NAMALWA (cell line): ENCODE results near the gene CD101.

Source experiments
- DNase-seq: peaks from one replicate; pipeline ENCODE4 v3.0.0-alpha.2; 2015; ENCODE audit warnings: low spot score

The CD101 gene

DNA sequence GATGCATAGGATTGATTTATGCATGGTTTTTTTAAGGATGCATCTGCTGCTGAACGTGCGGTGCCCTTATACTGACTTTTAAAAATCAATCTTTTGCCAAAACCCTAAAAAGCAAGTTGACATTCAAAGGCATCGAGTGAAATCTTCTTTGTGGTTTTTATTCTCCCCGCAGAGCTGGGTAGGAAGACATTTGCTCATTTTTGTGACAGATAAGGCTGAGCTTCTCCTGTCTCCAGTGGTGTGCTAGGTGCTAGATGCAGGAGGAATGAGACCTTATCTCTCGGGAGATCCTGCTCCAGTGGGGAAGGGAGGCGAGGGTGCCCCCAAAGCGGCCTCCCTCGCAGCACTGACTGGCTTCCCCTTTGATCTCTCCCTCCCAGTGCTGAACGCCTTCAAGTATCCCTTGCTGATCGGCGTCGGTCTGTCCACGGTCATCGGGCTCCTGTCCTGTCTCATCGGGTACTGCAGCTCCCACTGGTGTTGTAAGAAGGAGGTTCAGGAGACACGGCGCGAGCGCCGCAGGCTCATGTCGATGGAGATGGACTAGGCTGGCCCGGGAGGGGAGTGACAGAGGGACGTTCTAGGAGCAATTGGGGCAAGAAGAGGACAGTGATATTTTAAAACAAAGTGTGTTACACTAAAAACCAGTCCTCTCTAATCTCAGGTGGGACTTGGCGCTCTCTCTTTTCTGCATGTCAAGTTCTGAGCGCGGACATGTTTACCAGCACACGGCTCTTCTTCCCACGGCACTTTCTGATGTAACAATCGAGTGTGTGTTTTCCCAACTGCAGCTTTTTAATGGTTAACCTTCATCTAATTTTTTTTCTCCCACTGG is 14.9 kb upstream of the CD101 start:
- DNase-seq = no peak

DNA sequence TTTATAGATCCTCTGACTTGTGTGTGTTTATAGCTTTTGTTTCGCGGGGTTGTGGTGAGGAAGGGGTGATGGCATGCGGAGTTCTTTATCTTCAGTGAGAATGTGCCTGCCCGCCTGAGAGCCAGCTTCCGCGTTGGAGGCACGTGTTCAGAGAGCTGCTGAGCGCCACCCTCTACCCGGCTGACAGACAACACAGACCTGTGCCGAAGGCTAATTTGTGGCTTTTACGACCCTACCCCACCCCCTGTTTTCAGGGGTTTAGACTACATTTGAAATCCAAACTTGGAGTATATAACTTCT is 14.4 kb upstream of the CD101 start:
- no peak for DNase-seq

DNA sequence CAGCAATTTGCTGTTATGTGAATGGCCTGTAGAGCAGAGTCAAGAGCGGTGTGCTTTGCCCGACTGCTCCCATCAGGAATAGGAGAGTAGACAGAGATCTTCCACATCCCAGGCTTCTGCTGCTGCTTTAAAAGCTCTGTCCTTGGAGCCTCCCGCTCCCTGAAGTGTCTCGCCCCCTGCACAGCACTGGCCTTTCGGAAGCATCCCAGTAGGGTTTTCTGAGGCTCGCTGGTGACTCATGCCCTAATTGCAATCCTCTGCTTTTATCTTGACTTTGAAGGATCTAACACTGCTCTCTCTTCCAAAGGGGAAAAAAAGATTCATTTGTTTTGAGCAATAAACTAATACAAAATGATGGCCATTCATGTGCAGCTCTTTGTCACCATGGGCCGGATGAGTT is 13.3 kb upstream of the CD101 start:
- no peak for DNase-seq

DNA sequence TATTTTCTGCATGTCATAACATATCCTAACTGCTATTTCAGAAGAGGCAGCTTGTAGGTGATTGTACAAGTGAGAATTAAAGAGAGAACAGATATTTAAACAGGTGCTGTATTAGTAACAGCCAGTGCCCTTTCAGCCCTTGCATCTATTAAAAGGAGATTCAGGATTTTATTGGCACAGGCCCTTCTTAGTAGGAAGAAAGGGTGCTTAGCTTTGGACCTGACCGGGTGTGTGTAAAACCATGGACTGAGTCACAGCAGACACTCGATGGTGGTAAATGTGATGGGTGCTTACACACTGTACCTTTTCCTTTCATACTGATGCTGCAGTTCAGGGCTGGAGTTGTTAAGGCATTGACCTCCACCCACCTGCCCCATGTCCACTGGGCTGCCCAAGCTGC is 12.7 kb upstream of the CD101 start:
- DNase-seq = no peak

DNA sequence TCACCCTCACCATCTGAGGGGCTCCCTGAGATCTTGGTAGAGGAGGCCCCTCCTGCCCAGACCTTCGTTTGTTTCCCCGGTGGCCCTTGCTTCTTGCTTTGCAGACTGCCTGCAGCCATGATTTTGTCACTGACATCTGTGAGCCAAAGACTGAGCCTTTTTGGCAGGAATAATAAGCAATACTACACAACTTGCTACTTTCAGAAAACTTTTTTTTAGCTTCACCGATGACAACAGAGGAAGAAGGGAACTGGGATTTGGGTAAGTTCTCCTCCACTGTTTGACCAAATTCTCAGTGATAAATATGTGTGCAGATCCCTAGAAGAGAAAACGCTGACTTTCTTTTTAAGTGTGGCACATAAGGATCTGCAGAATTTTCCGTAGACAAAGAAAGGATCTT is 11.7 kb upstream of the CD101 start:
- DNase-seq = no peak

DNA sequence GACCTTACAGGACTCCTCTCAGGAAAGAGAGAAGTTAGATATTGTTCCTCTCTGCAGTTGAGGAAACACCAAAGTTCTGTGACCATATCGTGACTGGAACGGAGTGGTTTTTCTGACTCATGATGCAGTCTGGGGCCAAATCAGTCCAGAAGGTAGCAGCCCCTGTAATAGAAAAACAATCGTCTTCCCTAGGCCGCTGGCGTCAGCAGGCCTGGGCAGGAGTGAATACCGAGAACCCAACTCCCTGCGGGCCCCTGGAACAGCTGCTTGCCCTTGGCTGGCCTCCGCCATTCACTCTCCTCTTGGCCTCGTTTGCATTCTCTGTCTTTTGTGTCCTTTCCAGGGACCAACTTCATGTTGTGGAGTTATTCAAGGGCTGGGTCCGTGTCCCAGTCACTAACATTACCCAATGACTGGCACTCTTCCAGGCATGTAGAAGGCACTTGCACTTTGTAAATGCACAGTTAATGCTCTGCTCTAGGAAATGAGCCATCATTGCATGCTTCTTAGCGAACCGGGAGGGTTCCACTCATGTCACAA is 10.9 kb upstream of the CD101 start:
- DNase-seq = no peak

DNA sequence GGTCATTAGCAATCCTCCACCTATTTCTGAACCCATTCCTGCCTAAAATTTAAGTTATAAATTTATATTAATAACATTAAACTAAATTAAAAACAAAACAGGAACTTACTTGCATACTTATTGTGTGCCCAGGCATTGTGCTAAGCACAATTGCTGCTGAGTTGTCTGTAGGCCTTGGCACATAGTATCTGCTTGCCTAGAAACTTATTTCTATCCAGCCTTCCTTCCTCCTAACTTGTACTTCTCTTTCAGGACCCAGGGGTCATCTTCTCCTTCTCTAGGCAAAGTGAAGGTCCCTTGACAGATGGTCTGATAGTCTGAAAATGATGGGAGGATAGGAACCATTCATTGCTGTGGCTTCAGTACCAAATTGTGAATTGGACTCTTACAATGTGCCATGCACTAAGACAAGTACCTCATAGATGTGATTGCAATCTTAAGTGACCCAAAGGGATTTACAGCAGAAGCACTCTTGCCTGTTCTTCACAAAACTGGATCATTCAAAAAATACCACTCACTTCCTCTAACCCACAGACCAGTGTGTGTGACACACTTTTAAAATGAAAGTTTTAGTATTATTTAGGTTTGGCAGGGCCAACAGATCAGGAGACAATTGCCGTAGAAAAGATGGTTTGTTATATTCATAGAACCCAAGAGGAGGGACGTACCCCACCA is 10.3 kb upstream of the CD101 start:
- no peak for DNase-seq

DNA sequence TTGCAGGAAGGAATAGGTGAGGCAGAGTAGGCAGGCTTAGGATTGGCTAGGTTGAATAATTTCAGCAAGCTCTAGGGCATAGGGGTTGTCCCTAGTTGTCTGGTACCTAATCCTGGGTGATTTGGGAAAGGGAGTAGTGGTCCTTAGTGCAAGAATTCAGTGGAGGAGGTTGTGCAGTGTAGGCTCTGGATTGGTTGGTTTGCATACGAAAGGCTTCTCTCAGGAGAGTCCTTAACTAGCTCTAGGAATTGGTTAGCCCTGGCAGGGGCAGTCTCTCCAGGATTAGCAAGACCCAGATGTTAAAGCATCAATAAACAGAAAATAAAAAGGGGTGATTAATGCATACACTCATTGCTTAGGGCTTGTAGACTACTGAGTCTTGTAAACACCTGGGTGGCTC is 9.6 kb upstream of the CD101 start:
- DNase-seq = no peak

DNA sequence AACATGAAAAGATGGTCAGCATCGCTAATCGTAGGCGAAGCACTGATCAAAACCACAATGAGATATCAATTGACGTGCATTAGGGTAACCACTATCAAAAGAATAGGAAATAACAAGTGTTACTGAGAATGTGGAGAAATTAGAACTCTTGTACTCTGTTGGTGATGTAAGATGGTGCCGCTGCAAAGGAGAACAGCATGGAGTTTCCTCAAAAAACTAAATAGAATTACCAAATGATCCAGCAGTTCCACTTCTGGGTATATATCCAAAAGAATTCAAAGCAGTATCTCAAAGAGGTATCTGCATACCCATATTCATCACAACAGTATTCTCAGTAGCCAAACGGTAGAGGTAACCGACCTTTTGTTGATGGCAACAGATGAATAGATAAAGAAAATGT is 8.3 kb upstream of the CD101 start:
- no peak for DNase-seq

DNA sequence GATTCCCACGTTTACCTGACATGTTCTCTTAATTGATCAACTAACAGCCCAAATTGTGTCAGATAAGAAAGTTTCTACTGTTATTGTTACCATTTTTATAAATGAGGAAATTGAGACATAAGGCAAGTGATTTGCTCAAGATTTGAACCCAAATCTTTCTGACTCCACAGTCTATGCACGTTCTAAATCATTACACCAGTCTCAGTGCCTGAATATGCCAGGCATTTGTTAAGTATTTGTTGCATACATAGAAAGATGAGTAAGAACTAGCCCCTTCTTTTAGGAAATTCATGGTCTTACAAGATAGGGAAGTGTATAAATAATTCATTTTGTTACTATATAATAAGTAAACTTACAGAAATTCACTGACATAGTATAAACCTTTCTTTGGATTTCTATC is 7.1 kb upstream of the CD101 start:
- no peak for DNase-seq

DNA sequence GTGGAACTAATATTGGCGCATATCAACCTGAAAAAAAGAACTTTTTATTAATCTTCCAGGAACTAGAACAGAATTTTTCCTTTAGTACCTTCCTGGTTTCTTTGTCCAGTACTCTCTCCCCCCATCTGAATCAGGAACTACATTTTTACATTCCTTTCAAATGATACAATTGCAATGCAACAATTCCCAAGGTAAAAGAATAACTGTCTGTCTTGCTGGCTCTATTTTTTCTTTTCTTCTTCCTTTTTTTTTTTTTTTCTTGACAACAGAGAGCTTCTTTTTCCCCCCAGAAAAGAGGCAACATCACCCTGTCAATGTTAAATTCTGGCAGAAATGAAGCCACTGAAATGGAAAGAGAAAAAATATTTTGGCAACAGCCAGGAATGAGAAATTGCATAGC is 4.5 kb upstream of the CD101 start:
- DNase-seq = no peak

DNA sequence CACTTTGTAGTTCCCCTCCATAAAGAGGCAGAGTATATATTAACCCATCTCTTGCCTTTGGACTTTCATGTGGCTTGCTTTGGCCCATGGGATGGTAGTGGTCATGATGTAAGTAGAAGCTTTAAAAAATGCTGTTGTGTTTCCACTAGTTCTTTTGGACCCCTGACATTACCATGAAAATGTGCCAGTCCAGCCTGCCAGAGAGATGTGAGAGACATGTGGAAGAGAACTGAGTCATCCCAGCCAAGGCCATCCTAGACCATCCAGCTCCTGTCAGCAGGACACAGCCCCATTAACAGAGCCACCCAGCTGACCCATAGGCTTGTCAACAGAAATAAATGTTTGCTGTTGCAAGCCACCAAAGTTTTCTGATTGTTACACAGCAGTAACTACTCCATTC is 3.9 kb upstream of the CD101 start:
- DNase-seq = no peak

DNA sequence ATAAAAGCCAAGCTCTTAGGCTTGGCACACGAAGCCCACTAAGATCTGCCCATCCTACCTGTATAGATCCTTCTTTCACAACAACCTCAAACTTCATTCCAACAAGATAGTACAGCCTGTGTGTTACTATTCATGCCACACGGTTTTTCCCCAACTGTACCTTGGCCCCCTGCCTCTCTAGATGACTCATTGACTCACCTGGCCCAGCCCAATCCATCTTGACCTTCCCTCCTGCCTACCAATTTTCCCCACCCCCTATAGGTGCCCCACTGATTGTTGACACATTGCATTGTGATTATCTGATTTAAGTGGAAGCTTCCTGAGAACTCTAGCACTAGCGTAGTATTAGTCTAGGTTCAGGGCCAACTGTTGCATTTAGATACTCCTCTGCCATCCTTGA is 2.0 kb upstream of the CD101 start:
- DNase-seq = no peak

DNA sequence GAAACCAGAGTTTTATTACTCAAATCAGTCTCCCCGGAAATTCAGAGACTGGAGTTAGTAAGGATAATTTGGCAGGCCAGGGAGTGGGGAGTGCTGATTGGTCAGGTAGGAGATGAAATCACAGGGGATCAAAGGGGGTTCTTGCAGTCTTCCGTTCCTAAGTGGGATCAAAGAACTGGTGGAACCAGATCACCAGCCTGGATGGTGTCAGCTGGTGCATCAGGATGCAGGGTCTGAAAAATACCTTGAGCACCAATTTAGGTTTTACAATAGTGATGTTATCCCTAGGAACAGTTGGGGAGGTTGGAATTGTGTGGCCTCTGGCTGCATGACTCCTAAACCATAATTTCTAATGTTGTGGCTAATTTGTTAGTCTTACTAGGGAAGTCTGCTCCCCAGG is 1.4 kb upstream of the CD101 start:
- no peak for DNase-seq

DNA sequence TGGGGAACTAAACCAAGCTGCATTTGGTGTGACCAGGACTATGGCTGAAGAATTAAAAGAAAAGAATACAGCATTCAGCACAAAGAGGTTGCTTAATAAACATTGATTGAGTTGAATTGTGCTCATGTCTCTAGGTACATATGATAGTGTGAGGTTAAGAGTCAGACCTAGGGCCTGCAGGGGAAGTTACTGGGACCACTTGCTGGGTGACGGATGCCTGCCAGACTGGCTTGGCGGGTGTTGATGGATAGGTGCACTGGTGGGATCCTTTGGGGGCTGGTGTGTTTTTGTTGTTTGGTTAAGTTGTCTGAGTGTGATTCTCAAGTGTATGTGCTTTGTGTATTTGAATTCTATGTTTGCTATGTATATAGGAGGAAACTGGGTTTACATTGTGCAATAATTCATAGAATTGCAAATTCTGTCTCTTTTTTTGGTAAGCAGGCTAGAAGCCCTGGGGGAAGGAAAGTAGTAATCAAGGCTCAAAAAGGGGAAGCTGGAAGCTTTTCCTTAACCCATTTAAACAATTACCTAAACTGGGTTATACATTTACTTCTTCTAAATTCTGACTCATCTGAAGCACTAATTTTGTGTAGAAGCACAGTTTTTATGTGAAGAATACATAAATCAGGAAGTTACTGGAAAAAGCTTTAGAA is 1.8 kb downstream of the CD101 start:
- DNase-seq = no peak

DNA sequence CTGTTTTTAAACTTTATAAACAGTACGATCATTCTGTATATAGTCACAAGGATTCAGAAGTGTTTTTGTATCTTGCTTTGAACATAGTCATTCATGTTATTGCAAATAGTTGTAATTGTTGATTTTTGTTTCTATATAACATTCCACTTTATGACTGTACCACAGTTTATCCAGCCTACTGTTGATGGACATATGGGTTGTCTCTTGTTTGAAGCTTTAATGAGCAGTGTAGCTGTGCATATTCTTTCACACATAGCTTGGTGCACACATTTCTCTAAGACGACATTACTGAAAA is 6.1 kb downstream of the CD101 start:
- no peak for DNase-seq

DNA sequence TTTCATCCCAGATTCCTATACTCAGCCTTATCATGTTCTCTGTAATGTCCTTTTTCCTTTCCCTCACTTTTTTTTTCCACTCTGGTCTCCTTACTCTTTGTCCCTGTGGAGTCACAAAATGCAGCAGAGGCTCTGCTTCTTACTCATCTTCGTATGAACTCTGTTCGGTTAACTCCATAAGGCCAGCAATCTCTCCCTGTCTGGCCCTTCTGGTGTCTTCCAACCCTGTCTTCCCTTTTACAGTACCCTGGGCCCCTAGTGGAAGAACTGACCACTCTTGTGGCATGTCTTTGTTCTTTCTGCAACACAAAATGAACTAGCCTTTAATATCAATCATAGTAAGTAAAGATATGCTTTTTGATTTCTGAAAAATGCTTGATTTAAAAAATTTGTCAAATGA is 7.1 kb downstream of the CD101 start:
- DNase-seq = no peak

DNA sequence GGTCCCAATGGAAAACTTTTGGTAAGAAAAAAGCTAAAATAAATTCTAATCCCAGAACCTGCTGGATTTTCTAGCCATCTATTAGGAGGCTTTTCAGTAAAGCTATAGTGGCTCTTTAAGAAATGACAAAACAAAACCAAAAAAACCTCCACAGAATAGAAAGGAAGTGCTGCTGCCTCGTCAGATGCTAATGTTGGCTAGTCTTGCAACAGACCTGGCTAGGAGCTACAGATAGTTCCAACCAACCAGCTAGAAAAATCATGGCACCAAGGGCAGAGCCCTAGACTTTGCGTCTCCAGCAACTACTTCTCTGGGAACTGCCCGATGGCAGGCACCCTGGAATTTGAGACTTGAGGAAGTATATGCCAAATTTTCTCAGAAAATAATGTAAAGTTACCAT is 7.6 kb downstream of the CD101 start:
- no peak for DNase-seq

DNA sequence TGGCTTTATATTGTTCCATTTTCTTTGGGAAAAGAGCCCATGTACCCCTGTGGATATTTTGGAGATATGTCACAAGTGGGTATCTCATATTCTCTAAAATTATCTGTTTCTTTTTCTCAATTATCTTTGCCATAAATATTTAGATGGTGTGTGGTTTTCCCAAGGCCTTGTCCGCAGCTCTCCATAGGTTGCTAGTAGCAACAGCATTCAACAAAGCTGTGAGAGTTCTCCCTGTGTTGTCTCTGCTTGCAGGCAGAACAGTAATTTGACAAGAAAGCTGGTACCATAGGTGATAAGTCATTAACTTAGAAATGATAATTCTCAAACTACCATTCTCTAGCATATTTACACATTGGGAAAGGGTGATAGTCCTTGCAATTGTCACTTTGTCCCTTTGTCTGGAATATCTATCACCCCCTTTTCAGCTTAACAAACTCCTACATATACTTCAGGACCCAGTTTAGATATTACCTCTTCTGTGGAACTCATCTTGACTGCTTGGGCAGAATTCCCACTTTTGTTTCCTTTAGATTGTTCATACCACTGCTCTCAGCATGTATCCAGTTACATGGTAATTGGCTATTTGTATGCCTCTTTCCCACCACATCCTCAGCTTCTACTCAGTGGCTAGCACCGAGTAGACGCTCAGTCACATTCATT is 8.9 kb downstream of the CD101 start:
- DNase-seq = no peak

DNA sequence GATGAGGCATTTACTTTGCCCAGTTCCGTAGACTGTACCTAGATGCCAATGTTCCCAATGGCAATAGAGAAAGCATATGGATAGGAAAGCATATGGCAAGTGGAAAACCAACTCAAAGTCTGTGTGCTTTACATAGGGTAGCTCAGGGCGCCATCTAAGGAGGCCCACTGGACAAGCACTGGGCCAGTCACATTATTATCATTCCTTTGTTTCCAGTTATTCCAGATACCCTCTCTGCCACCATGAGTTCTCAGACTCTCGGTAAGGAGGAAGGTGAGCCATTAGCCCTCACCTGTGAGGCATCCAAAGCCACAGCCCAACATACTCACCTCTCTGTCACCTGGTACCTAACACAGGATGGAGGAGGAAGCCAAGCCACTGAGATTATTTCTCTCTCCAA is 9.8 kb downstream of the CD101 start:
- no peak for DNase-seq

DNA sequence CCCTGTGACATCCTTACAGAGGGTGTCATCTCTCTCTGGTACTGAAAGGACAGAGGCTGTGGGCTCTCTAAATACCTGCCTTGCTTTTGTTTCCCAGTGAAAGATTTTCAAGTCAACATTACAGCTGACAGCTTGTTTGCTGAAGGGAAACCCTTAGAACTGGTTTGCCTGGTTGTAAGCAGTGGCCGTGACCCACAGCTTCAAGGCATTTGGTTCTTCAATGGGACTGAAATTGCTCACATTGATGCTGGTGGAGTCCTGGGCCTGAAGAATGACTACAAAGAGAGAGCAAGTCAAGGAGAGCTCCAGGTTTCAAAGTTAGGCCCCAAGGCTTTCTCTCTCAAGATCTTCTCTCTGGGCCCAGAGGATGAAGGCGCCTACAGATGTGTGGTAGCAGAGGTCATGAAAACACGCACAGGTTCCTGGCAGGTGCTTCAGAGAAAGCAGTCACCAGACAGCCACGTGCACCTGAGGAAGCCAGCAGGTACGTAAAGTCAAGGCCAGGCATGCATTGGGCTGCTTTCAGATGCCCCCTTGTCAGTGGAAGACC is 11.8 kb downstream of the CD101 start:
- DNase-seq = no peak

DNA sequence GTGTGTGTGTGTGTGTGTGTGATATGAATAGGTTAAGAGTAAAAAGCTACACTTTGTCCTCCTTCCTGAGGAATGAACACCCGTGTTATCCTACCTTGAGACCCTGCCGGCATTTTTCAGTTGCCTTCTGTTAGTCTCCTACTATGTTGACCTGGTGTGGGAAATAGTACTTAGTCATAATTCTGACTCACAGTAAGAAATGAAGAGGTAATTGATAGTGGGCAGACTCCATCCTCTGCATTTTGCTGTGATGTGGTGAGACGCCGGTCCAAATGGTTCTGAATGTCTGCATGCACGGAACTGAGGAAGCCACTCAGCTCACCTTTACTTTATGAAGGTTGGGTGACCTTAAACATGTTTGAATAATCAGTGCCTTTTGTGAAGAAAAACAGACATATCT is 12.6 kb downstream of the CD101 start:
- no peak for DNase-seq

DNA sequence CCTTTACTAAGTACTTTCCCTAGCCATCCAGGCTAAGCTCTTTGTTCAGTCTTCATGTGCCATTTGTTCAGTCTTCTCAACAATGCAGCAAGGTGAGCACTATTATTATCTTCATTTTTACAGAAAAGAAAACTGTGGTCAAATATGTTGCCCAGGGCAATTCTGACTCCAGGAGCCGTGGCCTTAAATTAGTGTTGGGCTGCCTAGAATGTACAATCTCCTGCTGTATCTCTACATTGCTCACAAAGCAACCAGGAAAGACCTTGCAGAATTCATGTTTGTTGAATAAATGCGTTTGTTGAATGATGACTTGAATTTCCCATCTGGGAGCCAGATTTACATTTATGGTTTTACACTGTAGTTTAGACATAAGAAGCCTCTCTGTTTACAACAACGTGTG is 14.2 kb downstream of the CD101 start:
- DNase-seq = no peak
